Stimulated activated CD4-positive, alpha-beta T cell treated with anti-CD3 and anti-CD28 coated beads, Interleukin-15, amount 100 ng/mL, for 24 hours (primary cell): ENCODE results near the gene TMPRSS9.

ENCODE experiments used
- DNase-seq: peaks from one replicate; pipeline ENCODE4 v3.0.0-alpha.2; 2020

The TMPRSS9 gene

DNA sequence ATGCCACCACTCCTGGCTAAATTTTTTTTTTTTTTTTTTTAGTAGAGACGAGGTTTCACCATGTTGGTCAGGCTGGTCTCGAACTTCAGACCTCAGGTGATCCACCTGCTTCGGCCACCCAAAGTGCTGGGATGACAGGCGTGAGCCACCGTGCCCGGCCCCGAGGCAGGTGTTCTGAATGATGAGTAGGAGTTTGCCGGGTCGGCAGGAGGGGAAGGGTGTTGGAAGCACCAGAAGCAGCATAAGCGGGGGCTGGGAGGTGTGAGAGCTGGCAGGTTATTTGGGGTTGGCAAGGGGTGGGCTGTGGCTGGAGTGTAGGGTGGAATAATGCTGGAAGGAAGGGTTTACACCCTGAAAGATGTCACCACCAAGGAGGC lies 29.8 kb upstream of the TMPRSS9 start:
- DNase-seq, result no peak

DNA sequence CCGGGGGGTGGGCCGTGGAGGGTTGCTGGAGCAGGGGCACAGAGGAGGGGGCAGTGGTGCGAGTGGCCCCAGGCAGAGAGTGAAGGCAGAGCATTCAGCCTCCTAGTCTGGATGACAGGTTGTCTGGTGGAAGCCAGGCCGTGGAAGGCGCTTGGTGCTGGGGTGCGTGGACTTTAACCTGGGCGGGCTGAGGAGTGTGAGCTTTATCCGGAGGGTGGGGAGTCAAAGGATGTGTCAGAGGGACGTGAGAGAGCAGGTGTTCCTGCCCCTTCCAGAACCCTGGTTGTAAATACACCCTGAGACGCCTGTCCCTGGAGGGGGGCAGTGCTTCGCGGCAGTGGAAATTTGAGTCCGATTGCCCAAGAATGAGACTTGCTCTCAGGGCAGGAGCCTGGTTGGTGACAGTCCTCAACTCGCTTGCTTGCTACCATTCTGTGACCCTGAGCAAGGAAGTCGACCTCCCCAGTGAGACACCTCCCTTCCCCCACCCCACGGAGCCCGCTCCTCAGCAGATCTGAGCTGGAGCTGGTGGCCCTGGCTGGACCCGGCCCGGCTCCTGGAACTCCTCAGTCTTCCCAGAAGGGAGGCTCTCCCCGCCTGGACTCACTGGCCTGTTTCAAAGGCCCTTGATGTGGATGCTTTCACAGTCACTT lies 29.3 kb upstream of the TMPRSS9 start:
- no peak for DNase-seq

DNA sequence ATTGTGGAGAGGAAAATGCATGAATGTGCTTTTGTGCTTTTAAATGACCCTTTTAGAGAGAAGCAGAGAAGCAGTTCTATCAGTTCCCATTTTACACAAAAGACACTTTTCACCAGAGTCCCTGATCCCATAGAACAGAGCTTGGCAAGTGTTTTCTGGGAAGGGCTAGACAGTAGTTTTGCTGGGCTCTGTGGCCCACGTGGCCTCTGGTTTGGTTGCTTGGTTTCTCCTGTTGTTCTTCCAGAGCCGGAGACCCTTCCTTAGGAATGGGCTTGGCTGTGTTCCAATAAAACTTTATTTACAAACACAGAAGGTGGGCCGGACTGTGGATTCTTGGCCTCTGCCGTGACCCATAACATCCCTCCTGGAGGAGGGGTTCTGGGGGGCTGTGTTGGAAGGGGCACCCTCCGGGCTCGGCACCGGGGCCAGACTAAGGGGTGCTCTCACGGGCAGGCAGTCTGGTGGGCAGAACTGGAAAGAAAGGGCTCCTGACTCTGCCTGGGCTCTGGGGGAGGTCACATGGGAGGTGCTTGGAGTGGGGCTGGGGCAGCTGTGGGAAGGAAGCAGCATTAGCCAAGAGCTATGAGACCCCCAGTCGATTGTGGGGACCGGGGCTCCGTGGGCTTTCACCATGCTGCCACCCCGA lies 28.3 kb upstream of the TMPRSS9 start:
- no peak for DNase-seq

DNA sequence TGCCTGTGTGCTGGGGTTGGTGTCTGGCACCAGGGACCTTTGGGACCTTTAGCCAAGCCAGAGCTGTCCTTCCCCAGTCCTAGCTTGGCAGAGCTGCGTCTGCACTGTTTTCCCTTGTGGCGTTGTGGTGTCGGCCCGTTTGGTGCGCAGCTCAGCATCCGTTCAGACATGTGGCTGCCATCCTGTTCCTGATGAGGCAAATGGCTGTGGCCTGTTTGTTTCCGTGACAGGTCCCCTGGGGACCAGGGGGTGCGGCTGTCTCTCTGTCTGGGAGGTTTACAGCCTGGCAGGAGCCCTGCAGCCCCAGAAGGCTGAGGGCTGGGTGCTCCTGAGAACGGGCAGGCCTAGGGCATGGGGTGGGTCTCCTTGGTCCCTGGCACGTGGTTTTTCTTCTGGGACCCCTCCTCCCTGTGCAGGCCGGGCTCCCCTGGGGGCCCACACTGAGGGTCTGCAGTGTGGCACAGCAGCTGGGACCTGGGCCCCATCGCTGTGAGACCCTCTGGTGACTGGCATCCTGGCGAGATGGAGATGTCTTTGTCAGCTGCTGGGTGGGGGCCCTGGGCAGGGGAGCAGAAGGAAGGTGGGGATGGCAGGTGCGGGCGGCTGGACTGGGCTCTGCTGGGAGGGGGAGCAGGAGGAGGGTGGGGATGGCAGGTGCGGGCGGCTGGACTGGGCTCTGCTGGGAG lies 27.6 kb upstream of the TMPRSS9 start:
- DNase-seq, result peak; percentile 44

DNA sequence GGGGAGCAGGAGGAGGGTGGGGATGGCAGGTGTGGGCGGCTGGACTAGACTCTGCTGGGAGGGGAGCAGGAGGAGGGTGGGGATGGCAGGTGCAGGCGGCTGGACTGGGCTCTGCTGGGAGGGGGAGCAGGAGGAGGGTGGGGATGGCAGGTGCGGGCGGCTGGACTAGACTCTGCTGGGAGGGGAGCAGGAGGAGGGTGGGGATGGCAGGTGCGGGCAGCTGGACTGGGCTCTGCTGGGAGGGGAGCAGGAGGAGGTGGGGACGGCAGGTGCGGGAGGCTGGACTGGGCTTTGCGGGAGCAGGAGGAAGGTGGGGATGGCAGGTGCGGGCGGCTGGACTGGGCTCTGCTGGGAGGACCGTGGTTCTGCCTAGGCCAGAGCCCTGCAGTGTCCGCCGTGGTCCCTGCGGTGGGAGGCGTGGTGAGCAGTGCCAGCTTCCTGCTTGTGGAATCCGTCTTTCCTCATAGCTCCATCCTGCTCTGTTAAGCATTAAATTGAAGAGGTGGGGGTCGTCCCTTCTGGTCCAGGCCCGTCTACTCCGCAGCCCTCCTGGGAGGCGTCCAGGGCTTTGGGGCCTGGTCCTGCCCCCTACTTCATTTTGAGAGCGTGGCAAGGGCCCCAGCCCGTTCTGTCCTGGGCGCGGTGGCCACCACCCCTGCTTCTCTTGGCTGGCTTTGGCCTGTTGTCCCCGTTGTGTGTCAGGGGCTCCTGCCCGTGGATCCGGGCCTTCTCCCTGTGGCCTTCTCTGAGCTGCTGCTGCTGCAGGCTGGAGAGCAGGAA lies 26.8 kb upstream of the TMPRSS9 start:
- DNase-seq, result no peak

DNA sequence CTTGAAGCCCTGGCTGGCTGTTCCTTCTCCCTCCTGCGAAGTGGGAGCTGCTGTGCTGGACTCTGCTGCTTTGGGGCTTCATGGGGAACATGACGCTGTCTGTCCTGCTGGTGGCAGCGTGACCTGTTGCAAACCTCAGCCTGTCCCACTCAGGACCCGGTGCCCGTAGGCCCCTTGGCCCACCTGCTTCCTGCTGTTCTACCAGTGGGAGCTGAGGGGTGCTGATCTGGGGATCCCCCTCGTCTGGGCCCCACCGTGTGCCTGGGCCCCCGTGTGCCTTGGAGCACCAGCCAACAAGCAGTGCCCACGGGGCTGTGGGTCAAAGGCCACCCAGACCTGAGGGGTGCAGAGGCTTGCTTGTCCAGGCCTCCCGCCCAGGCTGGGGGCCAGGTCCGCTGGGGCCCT lies 26.3 kb upstream of the TMPRSS9 start:
- no peak for DNase-seq

DNA sequence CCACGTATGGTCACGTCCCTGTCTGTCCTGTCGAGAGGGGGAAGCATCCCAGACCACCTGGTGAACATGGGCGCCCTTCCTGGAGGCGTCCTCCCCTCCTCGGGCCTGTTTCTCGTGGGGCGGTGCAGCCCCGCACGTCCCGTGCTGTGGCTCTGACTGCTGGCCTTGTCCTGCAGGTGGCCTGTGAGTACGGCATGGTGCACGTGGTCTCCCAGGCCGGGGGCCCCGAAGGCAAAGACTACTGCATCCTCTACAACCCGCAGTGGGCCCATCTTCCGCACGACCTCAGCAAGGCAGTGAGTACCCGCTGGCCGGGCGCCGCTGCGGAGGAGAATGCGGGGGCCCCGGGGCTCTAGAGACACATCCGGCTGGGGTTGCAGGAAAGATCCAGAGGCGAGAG lies 25.6 kb upstream of the TMPRSS9 start:
- DNase-seq, result no peak

DNA sequence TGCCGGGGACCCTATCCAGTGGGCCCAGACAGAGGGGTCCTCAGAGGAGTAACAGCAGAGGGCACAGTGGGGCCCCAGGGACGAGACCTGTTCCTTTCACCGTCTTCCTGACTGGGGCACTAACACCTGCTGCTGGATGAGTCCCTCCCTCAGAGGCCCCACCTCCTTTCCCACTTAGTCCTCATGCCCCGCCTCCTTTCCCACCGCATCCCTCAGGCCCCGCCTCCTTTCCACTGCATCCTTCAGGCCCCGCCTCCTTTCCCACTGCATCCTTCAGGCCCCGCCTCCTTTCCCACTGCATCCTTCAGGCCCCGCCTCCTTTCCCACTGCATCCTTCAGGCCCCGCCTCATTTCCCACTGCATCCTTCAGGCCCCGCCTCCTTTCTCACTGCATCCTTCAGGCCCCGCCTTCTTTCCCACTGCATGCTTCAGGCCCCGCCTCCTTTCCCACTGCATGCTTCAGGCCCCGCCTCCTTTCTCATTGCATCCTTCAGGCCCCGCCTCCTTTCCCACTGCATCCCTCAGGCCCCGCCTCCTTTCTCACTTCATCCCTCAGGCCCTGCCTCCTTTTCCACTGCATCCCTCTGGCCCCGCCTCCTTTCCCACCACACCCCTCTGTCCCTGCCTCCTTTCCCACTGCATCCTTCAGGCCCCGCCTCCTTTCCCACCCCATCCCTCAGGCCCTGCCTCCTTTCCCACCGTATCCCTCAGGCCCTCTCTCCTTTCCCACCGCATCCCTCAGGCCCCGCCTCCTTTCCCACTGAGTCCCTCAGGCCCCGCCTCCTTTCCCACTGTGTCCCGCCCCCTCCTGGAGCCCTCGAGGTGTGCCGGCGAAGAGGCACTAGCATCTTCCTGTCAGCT lies 24.8 kb upstream of the TMPRSS9 start:
- no peak for DNase-seq

DNA sequence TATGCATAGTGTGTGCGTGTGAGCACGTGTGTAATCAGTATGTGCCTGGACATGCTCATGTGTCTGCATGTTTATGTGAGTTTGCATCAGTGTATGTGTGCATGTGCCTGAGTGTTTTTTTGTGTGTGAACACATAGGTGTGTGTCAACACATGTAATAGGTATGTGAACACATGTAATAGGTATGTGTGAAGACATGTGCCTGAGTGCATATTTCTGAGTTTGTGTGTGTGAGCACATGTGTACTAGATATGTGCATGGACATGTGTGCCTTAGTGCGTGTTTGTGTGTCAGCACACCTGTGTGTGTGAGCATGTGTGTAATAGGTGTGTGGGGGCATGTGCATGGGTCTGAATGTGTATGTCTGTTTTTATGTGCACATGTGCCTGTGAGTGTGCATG lies 24.2 kb upstream of the TMPRSS9 start:
- DNase-seq, result no peak

DNA sequence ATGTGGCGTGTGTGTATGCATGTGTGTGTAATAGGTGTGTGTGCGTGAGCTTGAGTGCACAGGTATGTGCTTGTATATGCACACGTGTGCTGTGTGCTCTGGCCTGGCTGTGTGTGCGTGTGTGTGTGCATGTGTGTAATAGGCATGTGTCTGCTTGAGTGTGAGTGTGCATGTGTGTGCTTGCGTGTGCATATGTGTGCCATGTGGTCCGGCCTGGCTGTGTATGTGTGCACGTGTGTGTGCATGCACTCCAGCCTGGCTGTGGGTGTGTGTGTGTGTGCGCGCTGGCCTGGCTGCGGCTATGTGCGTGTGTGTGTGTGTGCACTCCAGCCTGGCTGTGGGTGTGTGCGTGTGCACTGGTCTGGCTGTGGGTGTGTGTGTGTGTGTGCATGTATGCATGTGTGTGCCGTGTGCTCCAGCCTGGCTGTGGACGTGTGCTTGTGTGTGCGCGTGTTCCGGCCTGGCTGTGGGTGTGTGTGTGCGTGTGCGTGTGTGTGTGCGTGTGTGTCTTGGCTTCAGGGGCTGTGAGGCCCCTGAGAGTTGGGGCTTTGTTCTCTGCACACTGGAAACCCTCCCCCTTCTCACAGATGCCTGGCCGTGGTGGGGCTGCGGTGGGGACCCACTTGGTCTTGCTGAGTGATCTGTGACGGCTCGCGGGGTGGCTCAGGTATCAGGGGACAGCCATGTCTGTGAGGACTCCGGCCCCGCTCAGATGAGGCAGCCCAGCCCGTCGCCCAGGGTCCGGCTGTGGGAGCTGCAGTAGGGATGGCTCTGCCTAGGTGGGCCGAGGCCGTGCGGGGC lies 23.3 kb upstream of the TMPRSS9 start:
- no peak for DNase-seq

DNA sequence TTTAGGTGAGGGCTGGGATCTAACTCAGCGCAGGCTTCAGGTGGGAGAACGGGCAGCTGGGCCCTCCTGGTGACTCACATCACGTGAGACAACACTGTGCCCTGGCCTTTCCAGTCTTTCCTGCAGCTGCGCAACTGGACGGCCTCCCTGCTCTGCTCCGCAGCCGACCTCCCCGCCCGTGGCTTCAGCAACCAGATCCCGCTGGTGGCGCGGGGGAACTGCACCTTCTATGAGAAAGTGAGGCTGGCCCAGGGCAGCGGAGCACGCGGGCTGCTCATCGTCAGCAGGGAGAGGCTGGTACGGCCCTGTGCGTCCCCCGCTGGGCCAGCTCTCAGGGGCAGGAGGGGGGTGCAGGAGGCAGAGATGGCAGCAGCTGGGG lies 22.7 kb upstream of the TMPRSS9 start:
- no peak for DNase-seq

DNA sequence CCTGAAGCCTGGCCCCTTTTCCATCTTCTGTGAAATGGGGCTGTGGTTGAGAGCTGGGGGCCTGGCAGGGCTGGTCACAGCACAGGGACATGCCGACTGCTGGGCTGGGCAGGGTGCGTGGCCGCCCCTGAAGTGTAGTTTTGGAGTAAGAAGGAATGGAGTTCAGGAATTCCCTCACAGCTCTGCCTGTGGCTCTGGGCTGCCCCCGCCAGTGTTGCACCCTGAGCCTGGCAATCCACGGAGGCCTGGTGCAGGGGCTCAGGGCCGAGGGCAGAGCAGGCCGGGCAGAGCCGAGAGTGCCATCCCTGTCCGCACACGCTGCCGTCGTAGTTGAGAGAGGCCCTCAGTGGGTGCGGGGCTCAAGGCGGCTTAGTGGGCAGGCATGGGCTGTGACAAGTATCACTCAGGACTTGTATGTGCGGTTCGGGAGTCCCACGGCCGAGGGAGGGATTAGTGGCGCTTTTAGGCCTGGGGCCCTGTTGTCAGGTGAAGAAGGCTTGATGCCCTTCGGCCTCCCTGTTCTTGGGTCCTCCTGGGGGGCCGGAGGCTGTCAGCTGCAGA lies 21.9 kb upstream of the TMPRSS9 start:
- DNase-seq, result no peak

DNA sequence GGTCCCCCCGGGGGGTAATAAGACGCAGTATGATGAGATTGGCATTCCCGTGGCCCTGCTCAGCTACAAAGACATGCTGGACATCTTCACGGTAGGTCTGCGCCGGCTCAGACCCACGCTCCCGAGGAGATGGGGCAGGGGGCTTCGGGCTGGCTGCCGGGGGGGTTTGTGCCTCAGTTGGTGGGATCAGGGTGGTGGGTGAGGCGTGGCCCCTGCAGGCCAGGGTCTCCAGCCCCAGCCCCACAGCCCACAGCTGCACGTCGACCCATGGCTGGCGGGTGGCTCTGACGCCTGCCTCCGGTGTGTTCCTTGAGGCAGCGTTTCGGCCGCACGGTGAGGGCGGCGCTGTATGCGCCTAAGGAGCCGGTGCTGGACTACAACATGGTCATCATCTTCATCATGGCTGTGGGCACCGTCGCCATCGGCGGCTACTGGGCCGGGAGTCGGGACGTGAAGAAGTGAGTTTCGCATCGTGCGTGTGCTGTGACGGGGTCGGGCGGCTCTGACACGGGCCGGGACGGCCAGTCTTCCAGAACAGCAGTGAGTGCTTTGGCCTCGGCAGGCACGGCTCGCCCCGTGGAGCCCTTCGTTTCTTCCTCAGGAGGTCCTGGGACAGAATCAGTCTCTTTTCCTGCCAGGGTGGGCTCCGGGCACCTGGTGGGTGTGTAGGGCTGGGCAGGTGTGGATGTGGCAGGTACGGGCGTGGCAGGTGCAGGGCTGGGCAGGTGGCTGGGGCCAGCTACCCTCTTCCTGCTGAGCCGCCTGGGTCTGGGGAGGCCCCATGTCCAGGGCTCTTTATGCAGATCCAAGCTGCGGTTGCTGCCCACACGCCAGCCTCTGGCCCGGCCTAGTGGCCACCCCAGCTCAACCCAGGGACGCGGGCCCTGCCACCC lies 21.1 kb upstream of the TMPRSS9 start:
- DNase-seq, result no peak

DNA sequence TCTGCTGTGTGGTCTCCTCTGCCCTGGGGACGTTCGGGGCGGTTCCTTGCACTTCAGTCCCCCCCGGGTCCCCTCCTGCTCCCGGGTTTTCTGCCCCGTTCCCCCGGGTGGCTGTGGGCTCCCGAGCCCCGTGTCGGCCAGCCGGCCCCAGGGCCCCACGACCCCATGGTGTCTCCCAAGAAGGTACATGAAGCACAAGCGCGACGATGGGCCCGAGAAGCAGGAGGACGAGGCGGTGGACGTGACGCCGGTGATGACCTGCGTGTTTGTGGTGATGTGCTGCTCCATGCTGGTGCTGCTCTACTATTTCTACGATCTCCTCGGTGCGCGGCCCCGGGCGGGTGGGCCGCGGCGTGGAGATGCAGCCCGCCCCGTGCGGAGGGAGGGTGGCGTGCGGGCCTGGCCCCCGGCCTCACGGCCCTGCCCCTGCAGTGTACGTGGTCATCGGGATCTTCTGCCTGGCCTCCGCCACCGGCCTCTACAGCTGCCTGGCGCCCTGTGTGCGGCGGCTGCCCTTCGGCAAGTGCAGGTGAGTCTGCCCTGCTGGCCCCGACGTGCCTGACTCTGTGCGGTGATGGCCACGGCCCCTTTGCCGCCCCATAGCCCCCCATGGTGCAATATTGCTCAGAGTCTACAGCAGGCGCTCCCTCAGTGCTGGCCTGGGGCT lies 20.3 kb upstream of the TMPRSS9 start:
- DNase-seq, result no peak

DNA sequence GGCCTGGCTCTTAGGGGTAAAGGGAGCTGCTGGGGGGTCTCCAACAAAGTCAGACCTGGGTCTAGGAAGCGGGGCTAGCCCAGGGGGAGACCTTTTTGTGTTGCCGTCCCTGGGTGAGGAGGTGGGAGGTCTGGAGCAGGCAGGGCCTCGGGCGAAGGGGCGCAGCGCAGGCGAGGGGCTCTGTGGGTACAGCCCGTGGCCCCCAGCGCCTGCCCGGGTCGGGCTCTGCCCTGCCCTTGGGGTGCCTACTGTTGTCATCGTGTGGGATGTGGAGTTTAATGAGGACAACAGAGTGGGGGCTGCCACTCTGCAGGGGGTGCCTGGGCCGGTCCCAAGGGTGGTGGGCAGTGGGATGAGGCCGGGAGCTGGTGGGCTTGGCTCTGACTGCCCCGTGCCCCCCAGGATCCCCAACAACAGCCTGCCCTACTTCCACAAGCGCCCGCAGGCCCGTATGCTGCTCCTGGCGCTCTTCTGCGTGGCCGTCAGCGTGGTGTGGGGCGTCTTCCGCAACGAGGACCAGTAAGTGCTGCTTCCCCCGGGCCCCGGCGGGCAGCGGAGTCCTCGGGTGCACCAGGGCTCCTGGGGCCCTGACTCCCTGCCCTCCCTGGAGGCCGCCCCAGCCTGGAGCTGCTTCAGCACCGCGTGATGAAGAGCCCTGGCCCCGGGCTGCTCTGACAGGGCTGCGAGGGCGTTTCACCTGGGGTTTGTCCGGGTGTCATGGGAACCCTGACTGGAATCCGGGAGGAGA lies 19.4 kb upstream of the TMPRSS9 start:
- no peak for DNase-seq

DNA sequence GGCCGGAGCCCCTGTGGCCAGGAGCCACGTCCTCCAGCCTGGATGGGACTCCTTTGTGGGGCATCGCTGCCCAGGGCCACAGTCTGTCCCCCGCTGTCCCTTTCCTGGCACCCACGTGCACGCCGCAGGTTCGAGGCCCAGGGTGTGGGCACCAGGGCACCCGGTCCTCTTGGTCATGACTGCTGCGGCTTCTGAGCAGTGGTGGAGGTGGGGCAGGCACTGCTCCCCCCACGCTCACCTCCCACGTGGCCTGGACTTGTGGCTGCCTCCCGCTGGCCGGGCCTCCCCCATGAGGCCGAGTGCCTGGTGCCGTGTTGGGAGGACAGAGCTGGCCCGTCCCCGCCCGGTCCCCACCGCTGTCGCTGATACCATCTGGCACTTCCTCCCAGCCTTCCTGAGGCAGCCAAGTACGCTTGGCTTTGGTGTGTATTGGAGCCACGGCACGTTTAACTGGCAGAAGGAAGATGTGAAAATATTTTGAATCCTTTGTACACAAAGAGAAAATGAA lies 18.8 kb upstream of the TMPRSS9 start:
- no peak for DNase-seq

DNA sequence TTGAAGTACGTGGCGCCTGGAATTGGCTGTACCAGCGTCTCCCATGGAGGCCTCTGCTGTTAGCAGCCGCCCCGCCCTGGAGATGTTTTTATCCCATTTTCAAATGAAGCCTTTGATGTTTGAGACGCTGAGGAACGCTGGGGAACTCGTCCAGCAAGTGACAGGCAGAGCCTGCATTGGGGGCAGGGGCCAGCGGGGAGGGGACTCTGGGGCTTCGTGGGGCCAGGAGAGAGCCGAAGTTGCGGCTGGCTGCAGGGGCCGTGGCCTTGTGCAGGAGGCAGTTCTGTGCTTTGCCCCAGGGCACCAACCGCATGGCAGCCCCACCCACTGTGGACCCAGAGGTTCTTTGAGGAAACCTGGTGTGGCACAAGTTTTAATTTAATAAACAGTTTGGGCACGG lies 18.1 kb upstream of the TMPRSS9 start:
- DNase-seq, result no peak

DNA sequence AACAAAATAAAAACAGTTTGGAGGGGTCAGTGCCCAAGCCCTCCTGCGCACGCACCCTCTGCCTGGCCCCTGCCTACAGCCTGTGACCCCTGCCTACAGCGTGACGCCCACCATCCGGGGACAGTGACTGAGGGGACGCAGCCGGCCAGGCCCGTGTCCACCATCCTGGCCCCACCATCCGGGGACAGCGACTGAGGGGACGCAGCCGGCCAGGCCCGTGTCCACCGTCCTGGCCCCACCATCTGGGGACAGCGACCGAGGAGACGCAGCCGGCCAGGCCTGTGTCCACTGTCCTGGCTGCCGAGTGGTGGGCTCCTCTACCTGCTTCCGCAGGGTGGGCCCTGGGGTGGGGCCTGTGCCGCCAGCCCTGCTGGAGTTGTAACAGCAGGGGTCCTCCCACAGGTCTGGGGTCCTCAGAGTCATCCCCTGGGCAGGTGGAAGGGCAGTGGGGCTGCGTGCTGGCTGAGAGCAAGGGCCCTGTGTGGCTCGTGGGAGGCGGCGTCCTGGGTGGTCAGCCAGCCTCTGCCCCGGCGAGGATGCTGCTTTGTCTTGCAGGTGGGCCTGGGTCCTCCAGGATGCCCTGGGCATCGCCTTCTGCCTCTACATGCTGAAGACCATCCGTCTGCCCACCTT lies 17.3 kb upstream of the TMPRSS9 start:
- DNase-seq, result no peak
